H1 (cell line): ENCODE measurements around the gene ANKRD65. TPM values are rescaled to one million over a fixed set of nuclear protein-coding genes. Genes with fewer than 3 reads are reported as not detected.
A peak's percentile ranks its signal among the peaks of the same experiment; 100 is the strongest.

Experiments
- CTCF ChIA-PET: fragments of 300-600 bp; sonication (Branson Sonifier 250); formaldehyde crosslinking; loops from one replicate; lab custom pipeline; 2021; ENCODE audit not compliant: partially characterized antibody; lab: Charles Lee
- POLR2A ChIA-PET: fragments of 300-600 bp; sonication (Branson Sonifier 250); formaldehyde crosslinking; loops from one replicate; lab custom pipeline; 2021; ENCODE audit warnings: inconsistent platforms; ENCODE audit not compliant: partially characterized antibody; lab: Charles Lee
- DNase-seq, 2 experiments: peaks; one replicate each; pipeline versions ENCODE4 v3.0.0 to v3.0.0-alpha.2; 2010 to 2022; ENCODE audit warnings: low spot score in 2 of 2, low read depth in 1 of 2, mixed read lengths in 1 of 2
- FAIRE-seq: peaks from 2 replicates; lab custom pipeline; 2011; peaks lifted over from hg19 to GRCh38; lab: Jason Lieb, UNC
- H2AFZ ChIP-seq: 2 replicates; pipeline ENCODE4 v1.8.1; 2012; ENCODE audit warnings: low read length, inconsistent platforms
- H2AK5ac ChIP-seq: 2 replicates; pipeline ENCODE4 v1.6.1; 2013; ENCODE audit warnings: low read depth, low read length
- H2BK120ac ChIP-seq: replicated peaks from 2 replicates; pipeline ENCODE3; 2013; ENCODE audit warnings: low read depth, low read length, inconsistent platforms
- H2BK12ac ChIP-seq: 2 replicates; pipeline ENCODE4 v1.6.1; 2013; ENCODE audit warnings: low read depth, low read length
- H2BK15ac ChIP-seq: 2 replicates; pipeline ENCODE4 v1.6.1; 2013; ENCODE audit warnings: low read length
- H2BK20ac ChIP-seq: 2 replicates; pipeline ENCODE4 v1.6.1; 2013; ENCODE audit warnings: low read length
- H2BK5ac ChIP-seq: 2 replicates; pipeline ENCODE4 v1.6.1; 2013; ENCODE audit warnings: low read depth, low read length
- H3K14ac ChIP-seq: 2 replicates; pipeline ENCODE4 v1.6.1; 2013; ENCODE audit warnings: inconsistent platforms; ENCODE audit not compliant: insufficient read length
- H3K18ac ChIP-seq: 2 replicates; pipeline ENCODE4 v1.6.1; 2013; ENCODE audit warnings: low read length; ENCODE audit errors: extremely low read depth
- H3K23ac ChIP-seq: 2 replicates; pipeline ENCODE4 v1.6.1; 2013; ENCODE audit warnings: inconsistent platforms; ENCODE audit not compliant: insufficient read length
- H3K23me2 ChIP-seq: 2 replicates; pipeline ENCODE4 v1.6.1; 2013; ENCODE audit warnings: low read depth, low read length
- H3K27ac ChIP-seq: 2 replicates; pipeline ENCODE4 v1.6.1; 2011; ENCODE audit warnings: low read depth, low read length, inconsistent platforms
- H3K27me3 ChIP-seq, 4 experiments: replicated peaks in 1 of 4; 1 replicate in 1 of 4; 2 replicates in 3 of 4; pipeline versions ENCODE4 v1.6.1 to v1.8.1; 2011 to 2013; ENCODE audit warnings: low read length in 3 of 4, mild to moderate bottlenecking in 3 of 4, inconsistent platforms in 2 of 4, mixed read lengths in 2 of 4, moderate library complexity in 1 of 4; ENCODE audit not compliant: control insufficient read depth in 3 of 4, insufficient read depth in 3 of 4; ENCODE audit errors: extremely low read depth in 1 of 4
- H3K36me3 ChIP-seq, 4 experiments: 2 replicates each; pipeline versions ENCODE4 v1.6.1 to v1.8.1; 2011 to 2013; ENCODE audit warnings: mild to moderate bottlenecking in 4 of 4, low read length in 3 of 4, moderate library complexity in 2 of 4, control low read depth in 1 of 4, inconsistent platforms in 1 of 4; ENCODE audit not compliant: insufficient read depth in 4 of 4, control insufficient read depth in 2 of 4
- H3K4ac ChIP-seq: replicated peaks from 2 replicates; pipeline ENCODE3; 2013; ENCODE audit warnings: low read length, low read depth, mixed read lengths, inconsistent platforms; ENCODE audit not compliant: insufficient read length
- H3K4me1 ChIP-seq, 4 experiments: replicated peaks in 1 of 4; 1 replicate in 1 of 4; 2 replicates in 3 of 4; pipeline versions ENCODE4 v1.6.1 to v1.8.1; 2011 to 2013; ENCODE audit warnings: low read length in 3 of 4, inconsistent platforms in 2 of 4, mixed read lengths in 1 of 4; ENCODE audit not compliant: insufficient read depth in 4 of 4, control insufficient read depth in 3 of 4
- H3K4me2 ChIP-seq, 2 experiments: 2 replicates each; pipeline versions ENCODE4 v1.6.1 to v1.8.1; 2011 to 2013; ENCODE audit warnings: low read depth in 2 of 2, low read length in 2 of 2, control low read depth in 1 of 2, inconsistent platforms in 1 of 2, mild to moderate bottlenecking in 1 of 2; ENCODE audit not compliant: insufficient read depth in 1 of 2
- H3K4me3 ChIP-seq, 4 experiments: fragments of 200-600, 300-600 bp in 1 of 4; sonication (generic), shearing (Covaris generic), sonication (Bioruptor Twin) in 1 of 4; 2 replicates each; pipeline versions ENCODE4 v1.5.1 to v1.8.1; 2011 to 2016; ENCODE audit warnings: low read length in 4 of 4, low read depth in 3 of 4, control low read depth in 2 of 4, inconsistent platforms in 2 of 4, mild to moderate bottlenecking in 2 of 4, mixed read lengths in 1 of 4, moderate library complexity in 1 of 4; ENCODE audit not compliant: insufficient read depth in 2 of 4; ENCODE audit errors: extremely low read depth in 1 of 4
- H3K56ac ChIP-seq: replicated peaks from 2 replicates; pipeline ENCODE3; 2013; ENCODE audit warnings: low read depth, mild to moderate bottlenecking, mixed read lengths, low read length, inconsistent platforms; ENCODE audit not compliant: insufficient read length
- H3K79me1 ChIP-seq: 2 replicates; pipeline ENCODE4 v1.6.1; 2013; ENCODE audit warnings: low read depth, low read length, control low read depth
- H3K79me2 ChIP-seq, 2 experiments: 2 replicates each; pipeline versions ENCODE4 v1.6.1 to v1.8.1; 2012 to 2013; ENCODE audit warnings: low read length in 2 of 2, mild to moderate bottlenecking in 2 of 2, inconsistent platforms in 1 of 2; ENCODE audit not compliant: insufficient read depth in 2 of 2, control insufficient read depth in 1 of 2
- H3K9ac ChIP-seq, 4 experiments: replicated peaks in 1 of 4; 1 replicate in 1 of 4; 2 replicates in 3 of 4; pipeline versions ENCODE4 v1.6.1 to v1.8.1; 2011 to 2013; ENCODE audit warnings: low read depth in 3 of 4, low read length in 3 of 4, control low read depth in 2 of 4, mild to moderate bottlenecking in 2 of 4, moderate library complexity in 2 of 4, inconsistent platforms in 1 of 4; ENCODE audit errors: extremely low read depth in 1 of 4
- H3K9me3 ChIP-seq, 2 experiments: 2 replicates each; pipeline versions ENCODE4 v1.6.1 to v1.8.1; 2012 to 2013; ENCODE audit warnings: mild to moderate bottlenecking in 2 of 2, moderate library complexity in 2 of 2, control low read depth in 1 of 2, inconsistent platforms in 1 of 2, low read depth in 1 of 2, low read length in 1 of 2, mixed read lengths in 1 of 2; ENCODE audit not compliant: insufficient read depth in 2 of 2
- H4K20me1 ChIP-seq, 2 experiments: replicated peaks in 1 of 2; 2 replicates each; pipeline versions ENCODE3 to v1.8.1; 2011 to 2013; ENCODE audit warnings: inconsistent platforms in 2 of 2, low read length in 2 of 2, mild to moderate bottlenecking in 1 of 2; ENCODE audit not compliant: insufficient read depth in 2 of 2, control insufficient read depth in 1 of 2
- H4K5ac ChIP-seq: 2 replicates; pipeline ENCODE4 v1.6.1; 2013; ENCODE audit warnings: low read length, low read depth, mixed read lengths, inconsistent platforms; ENCODE audit not compliant: insufficient read length
- H4K8ac ChIP-seq: 2 replicates; pipeline ENCODE4 v1.8.0; 2013; ENCODE audit warnings: mild to moderate bottlenecking, moderate library complexity, low read length, inconsistent platforms; ENCODE audit not compliant: insufficient read depth; ENCODE audit errors: extremely low read depth
- H4K91ac ChIP-seq: replicated peaks from 2 replicates; pipeline ENCODE3; 2013; ENCODE audit warnings: low read length, mixed read lengths, inconsistent platforms; ENCODE audit not compliant: insufficient read length
- MAX ChIP-seq: IDR thresholded peaks from 2 replicates; pipeline ENCODE4 v1.6.1; 2012; ENCODE audit warnings: inconsistent platforms
- POLR2A ChIP-seq, 2 experiments: IDR thresholded peaks; 1 replicate in 1 of 2; 2 replicates in 1 of 2; pipeline ENCODE4 v1.6.1; 2011; ENCODE audit warnings: low read depth in 2 of 2, low read length in 2 of 2, mild to moderate bottlenecking in 2 of 2; ENCODE audit errors: control extremely low read depth in 1 of 2
- POLR2AphosphoS5 ChIP-seq: IDR thresholded peaks from 2 replicates; pipeline ENCODE4 v1.6.1; 2011; ENCODE audit warnings: low read depth, low read length
- WGBS, 2 experiments: shearing (Covaris generic) in 1 of 2; methylation state at CpG; one replicate each; pipeline versions ENCODE4 v1.1.6 to v1.1.7; 2013 to 2015; ENCODE audit warnings: low lambda C conversion rate in 2 of 2, mixed read lengths in 2 of 2, inconsistent platforms in 1 of 2, low coverage in 1 of 2, missing lambda C conversion rate in 1 of 2; ENCODE audit not compliant: insufficient replicate concordance in 2 of 2, insufficient coverage in 1 of 2, insufficient read length in 1 of 2; ENCODE audit errors: extremely low coverage in 1 of 2, missing lambda C conversion rate in 1 of 2; 5-methylcytosine and 5-hydroxymethylcytosine counted together
- polyA plus RNA-seq, 7 experiments: library from polyadenylated mRNA; depleted of rRNA in 3 of 7; stranded (reverse) in 5 of 7; unstranded in 2 of 7; fragments of >200 nt in 5 of 7; fragments of 200-250 nt in 2 of 7; gene quantifications; 1 replicate in 5 of 7; 2 replicates in 1 of 7; 4 replicates in 1 of 7; pipeline versions ENCODE4 v1.2.1 to v1.2.3, GENCODE V29; 2011 to 2013; ENCODE audit warnings: missing spikeins in 2 of 7, mixed read lengths in 2 of 7
- total RNA-seq: library from RNA; stranded (reverse); fragmentation: NEBNext Ultra II Directional; extraction: Animal tissue kit (Norgen Biotek cat#: 25700); gene quantifications from 2 replicates; pipeline ENCODE4 v1.2.1, GENCODE V29; 2021

Gene ANKRD65
- total and polyA plus RNA-seq, 2 of the 8 experiments (the other 6 are each of a cell fraction or from before 2014, with no cell fraction given): 1.8 to 2.0 TPM

- Histone ChIP-seq H4K5ac (no peak overlapping the region), H2AK5ac (no peak overlapping the region), H4K20me1 (peaks cover 11 to 26% of the 10 kb centered on the region in 2 experiments), H2BK20ac (no peak overlapping the region), H3K36me3 (peaks cover 29 to 65% (median 43%) of the 10 kb centered on the region in 4 experiments), H3K27ac (no peak overlapping the region; the same call in 1 of the 2 replicates), H4K91ac (no peak overlapping the region), H3K79me2 (peaks cover 9 to 55% of the 10 kb centered on the region in 2 experiments; a peak in 3 of 4 replicates), H2AFZ (no peak overlapping the region), H3K4ac (no peak overlapping the region), H3K23me2 (peaks cover 22% of the 10 kb centered on the region), H3K79me1 (peaks cover 22% of the 10 kb centered on the region), H3K4me2 (peak overlapping the region in 1 of 2 experiments; percentile 91; a peak in 1 of 4 replicates), H4K8ac (no peak overlapping the region), H3K14ac (no peak overlapping the region)
- CTCF ChIA-PET: interaction anchor here (0.9 to 3.6 kb wide), 18 partner anchors 9 to 370 kb away, joined by 3 to 32 read pairs (median 8); partner anchors contain the start of genes ATAD3C and AURKAIP1
- POLR2A ChIA-PET: interaction anchor here (0.6 to 27.7 kb wide), 17 partner anchors 9 to 165 kb away, joined by 3 to 719 read pairs (median 4); partner anchors contain the start of genes ANKRD65, AURKAIP1, CCNL2 and VWA1
- FAIRE-seq: no peak
- TF ChIP-seq POLR2A (IDR thresholded peaks at IDR 0.05; ENCODE audit: control extremely low read depth in 1 of 2, low read depth in 2 of 2, low read length in 2 of 2): peak in 1 of 2 experiments; percentile 62; a peak in 2 of 3 replicates
- peak; percentile 78 for TF ChIP-seq POLR2AphosphoS5
- TF ChIP-seq MAX: no peak
- TF ChIP-seq, all 59 proteins: peak for 2
- H2BK120ac ChIP-seq: no peak overlapping the region
- no peak overlapping the region for H2BK15ac ChIP-seq
- H3K18ac ChIP-seq: no peak overlapping the region
- no peak overlapping the region for H3K4me3 ChIP-seq
- no peak overlapping the region for H2BK12ac ChIP-seq
- DNase-seq: no peak
- H2BK5ac ChIP-seq: no peak overlapping the region
- no peaks in the 10 kb centered on the region for H3K9me3 ChIP-seq
- no peak overlapping the region for H3K23ac ChIP-seq
- H3K4me1 ChIP-seq: peaks cover 0 to 23% (median 14%) of the 10 kb centered on the region in 4 experiments; a peak in 6 of 7 replicates
- 97% methylated on average over 7 of the region's 7 CpGs; no CpG with 5 or more reads in 1 of the 2 experiments for WGBS, 2 experiments
- H3K9ac ChIP-seq: no peak overlapping the region
- no peaks in the 10 kb centered on the region for H3K27me3 ChIP-seq
- no peak overlapping the region for H3K56ac ChIP-seq
These were observed 19.5 kb downstream of the ANKRD65 start for GRCh38 chr1:1401457-1402010.
